Stimulated activated CD8-positive, alpha-beta memory T cell treated with anti-CD3 and anti-CD28 coated beads, Interleukin-7, amount 100 ng/mL, for 24 hours (primary cell): ENCODE data around the gene MCTP1.

Source experiments
- DNase-seq: peaks from one replicate; pipeline ENCODE4 v3.0.0-alpha.2; 2020; ENCODE audit warnings: low read depth

MCTP1 gene

DNA sequence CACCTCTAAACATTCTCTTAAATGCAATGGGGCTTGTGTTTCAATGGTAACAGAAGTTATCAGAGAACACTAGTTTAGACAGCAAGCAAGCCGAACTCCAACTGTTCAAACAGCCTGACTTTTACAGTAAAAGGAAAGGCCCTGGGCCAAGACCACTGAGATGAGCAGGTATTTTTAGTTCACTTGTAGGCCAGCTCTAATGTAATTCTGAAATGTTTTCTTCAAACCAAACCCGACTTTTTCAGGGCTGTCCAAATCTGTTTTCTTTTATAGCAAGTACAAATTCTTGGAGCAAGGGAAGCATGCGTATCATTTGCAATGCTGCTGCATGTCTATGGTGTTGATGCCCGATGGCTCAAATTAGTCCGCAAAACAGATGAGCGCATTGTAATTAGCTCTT lies 473.6 kb downstream of the MCTP1 start:
- no peak for DNase-seq

DNA sequence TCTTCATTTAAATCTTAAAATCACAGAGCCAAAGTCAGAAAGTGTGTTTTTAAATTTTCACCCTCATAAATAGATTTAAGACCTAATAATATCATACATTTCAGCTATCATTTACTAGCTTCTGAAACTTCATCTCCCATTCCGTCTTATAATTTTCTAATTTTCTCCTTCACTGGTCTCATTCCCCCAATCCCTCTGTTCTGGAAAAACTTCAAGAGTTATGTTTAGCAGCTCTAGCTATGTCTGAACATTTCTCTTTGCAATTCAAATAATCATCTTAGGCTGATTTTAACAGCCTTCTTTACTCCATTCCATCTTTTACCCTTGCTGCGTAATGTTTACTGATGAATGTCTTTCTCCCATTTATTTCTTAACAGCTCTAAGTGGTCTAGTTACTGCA lies 474.0 kb downstream of the MCTP1 start:
- DNase-seq: no peak

DNA sequence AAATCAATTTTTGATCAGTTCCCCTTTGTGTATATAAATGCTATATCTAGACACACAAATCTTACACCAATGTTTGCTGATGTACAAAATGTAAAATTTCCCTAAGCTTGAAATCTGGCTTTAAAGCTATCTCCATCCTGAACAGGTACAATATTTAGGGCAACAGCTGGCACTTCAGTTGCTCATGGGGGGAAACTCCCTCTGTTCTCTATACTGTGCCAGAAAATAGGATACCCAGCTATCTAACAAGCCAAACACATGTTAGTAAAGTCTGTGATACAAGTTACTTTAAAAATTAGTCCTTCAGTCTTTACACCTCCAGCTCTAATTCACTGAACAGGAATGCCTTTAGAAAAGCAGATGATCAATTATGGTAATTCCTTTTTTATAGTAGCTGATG lies 474.6 kb downstream of the MCTP1 start:
- no peak for DNase-seq

DNA sequence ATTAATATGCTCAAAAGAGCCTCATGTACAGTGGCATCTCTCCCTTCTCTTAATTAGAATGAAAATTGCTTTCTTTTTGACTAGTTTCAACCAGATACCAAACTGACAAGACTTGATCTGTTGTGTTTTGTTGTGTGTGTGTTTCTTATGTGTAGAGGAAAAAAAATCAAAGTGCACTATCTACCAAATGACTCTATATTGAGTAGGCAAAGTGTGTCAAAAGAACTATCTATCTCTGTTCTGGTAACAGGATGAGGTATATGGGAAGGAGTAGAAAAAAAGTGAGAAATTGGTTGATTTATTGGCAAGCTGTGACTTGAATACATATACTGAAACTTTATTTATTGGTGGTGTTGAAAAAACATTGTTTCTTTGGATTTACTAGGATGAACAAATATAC lies 476.4 kb downstream of the MCTP1 start:
- DNase-seq: no peak

DNA sequence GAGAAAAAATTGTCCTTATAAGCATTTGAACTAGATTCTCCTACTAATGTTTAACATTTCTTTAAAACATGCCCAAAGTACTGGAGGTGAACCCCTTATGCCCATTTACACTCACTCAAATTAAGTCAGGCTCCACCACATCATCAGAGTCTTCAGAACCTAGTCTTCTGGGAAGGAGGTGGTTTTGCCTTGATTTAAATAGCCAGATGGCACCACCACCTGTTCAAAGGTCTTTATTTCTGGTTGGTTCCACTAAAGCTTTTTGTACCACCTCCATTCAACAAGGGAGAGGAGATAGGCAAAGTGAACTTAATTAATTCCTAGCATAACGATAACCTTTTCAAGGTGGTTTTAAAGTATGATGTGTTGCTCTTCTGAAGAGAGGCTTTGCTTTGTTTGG lies 476.9 kb downstream of the MCTP1 start:
- no peak for DNase-seq

DNA sequence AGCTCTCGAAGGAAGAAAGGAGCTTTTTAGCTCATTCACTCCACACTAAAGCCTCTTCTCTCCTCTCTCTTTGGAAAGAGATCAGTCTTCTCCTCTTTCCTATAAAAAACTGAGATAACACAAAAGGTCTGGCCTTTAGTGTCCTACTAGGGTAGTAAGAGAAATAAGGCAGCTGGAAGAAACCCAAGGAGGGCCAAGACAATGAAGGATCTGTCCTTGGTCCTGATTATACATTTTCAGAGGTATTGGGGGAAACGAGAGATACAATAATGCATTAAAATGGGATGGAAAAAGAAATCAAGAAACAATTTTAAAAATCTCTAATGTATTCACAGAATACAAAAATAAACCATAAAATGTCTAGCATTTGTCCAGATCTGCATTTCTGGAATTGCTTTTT lies 482.4 kb downstream of the MCTP1 start:
- DNase-seq: no peak

DNA sequence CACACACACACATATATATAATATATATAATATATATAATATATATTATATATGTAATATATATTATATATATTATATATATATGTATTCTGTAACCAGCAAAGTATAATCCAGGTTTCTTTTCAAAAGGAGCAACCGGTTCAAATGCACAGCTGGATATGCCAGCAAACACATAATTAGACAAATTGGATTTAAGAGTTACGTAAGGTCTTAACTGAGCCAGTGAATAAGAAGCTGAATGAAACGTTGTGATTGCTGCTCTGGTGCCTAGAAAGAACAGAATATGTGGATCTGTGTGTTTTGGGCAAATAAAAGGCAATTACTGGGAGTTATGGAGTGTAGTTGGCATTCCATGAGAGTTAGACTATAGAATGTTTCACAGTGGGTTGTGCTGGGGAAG lies 488.3 kb downstream of the MCTP1 start:
- no peak for DNase-seq

DNA sequence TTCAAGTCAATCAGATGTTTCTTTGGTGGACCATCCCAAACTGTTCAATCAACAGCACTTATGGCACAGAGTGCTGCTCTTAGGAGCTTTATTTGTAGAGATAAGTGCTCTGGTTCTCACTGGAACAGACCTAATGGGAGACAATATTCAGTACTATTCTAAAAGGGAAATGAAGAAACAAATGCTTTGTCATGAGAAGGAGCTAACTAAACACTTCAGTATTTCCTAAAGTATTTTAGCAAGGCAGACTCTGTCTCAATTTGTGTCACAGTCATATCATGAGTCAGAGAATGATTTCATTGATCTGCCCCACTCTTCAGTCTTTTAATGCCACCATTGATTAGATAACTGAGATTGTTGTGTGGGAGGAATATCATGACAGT lies 491.1 kb downstream of the MCTP1 start:
- no peak for DNase-seq

DNA sequence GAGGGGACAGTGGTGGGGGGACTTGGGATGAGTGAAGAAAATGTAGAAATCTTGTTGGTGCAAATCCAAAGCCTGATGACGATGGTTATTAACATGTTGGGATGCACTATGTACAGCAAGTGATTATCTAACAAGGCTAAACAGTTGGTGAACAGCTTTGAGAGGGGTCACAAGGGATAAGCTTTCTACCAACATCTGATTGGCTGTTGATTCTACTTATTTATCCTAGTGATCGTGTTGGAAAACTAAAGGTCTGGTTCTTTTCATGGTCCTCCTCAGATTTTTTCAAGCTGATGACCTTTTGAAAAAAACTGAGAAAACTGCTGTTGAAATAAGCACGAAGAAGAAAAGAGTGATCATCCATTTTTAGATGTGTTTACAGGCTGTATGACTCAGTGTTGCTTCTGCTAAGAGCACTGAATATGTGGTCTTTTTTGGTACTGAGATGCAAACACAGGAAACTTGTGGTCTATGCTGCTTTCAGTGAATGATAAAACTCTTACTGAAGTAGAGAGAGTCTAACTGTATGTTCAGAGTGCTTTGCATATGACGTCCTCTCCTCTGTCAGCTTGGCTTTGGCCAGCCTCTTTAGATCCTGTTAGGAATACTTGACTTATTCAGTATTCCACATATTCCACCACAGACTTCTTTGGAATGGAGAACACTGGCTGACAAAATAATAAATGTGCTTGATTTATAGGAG lies 491.6 kb downstream of the MCTP1 start:
- no peak for DNase-seq

DNA sequence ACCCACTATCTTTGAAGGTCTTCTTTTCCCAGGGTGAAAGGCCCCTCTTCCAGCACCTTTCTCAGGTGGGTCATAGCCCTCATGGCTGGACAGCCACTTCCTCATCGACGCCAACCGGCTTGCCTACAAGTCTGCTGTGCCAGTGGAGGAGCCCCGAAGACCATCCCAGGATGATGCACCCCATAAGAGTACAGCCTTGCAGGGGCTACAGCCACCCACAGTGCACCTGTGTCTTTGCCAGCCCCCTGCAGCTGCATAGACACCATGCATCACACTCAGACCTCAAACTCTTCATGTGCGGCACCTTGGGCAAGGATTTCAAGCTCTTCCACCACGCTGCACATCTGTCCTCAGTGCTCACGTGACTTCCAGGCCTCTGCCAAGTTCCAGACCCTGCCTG lies 493.1 kb downstream of the MCTP1 start:
- DNase-seq: no peak

DNA sequence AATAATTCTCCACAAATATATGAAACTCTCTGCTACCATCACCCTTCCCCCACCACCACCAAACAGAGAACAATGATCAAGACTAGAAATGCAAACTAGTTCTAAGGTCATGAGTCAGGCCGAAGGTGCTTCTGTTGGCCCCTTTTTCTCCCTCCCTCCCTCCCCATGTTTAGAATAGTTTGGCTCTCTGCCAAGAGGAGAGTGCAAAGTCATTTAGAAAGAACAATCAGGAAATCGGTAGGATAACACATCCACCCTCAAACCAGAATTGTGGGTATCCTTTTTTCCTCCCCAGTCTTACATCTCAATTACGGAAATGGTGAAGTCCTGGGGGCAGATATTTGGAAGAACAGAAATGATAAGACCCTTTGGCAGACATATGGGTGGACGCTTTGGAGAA lies 496.4 kb downstream of the MCTP1 start:
- DNase-seq: no peak

DNA sequence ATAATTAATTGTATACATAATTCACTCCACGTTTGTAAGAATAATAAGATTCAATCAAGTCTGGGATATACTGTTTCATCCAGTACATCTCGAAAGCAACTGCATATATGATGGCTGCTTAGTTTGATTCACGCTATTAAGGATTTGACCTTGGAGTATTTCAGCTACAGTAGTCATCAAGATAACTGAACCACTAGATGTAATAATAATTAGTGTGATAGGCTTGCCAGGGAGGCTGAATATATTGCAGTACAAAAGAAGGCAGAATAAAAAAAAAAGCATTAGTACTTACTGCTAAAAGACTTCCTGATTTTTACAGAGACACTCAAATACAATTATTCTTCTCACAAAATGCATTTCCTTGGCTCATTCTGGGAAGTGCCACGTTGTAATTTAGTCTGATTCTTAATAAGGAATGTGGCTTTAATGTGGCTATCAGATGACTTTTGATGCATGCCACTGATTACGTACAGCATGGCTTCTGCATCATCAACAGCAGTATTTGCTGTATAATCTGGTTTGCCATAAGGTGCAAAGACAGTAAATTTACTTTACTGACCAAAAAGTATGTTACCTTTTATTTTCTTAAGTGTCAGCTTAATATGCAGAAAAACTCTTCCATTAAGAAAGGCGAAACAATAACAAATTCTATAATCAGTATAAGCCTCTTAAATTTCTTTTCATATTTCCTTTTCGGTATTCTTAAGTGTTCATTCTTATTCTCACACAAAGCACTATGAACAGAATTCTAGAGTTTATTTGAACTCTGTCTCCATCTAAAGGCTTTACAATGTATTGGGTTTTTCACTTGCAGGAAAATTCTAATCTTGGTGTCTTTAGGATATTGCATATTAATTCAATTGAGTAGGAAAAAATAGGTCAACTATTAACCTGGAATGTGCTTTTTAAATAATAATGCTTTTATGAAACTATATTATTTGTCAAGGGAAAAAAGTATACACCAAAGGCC lies 500.1 kb downstream of the MCTP1 start:
- DNase-seq: no peak

DNA sequence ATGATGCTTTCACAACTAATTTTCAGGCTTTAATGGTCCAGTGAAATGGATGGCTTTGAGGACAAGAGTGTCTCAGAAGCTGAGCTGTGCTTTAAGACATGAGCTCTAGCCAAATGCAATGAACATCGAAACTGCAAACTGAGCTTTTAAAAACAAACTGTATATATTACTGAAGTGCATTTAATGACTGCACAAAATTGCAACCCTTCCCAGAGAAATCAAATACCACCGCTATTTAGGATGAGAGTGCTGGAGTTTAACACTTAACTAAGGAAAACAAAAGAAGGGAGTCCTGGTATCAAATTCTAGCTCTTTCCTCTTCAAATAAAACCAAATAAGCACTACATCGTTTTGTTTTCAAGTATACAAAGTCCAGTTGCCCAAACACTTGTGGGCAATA lies 502.5 kb downstream of the MCTP1 start:
- DNase-seq: no peak

DNA sequence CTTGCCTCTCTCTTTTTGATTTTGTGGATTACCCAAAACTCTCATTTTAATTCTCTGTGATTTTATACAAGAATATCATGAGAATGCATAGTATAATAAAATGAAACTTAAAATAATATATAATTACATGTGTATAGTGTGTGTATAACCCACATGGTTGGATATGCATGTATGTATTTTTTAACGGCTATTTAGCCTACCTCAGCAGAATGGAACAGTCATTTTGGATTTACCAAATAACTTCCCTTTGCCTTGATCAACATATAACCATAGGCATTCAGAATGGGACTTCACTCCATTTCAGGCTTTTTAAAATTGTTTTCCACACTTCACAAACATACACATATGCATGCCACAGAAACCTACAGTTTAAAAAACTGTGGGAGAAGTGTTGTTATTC lies 505.2 kb downstream of the MCTP1 start:
- DNase-seq: no peak

DNA sequence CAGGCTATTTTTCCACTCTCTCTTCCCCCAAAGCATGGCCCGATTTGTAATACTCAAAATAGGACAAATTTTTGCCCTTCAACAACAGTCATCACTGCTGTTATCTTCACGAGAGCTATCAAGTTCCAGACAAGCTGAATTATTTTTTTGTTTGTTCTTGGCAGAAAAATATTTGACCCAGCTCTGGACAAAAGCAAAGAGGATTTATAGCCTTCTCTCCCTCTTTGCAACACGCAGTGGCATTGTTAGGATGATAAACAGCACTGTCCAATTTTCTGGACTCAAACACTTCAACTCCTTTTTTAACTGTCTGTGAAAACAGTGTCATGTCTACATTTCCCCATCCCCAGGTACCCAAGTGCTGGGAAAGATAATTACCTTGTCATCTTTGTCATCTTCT lies 506.2 kb downstream of the MCTP1 start:
- no peak for DNase-seq

DNA sequence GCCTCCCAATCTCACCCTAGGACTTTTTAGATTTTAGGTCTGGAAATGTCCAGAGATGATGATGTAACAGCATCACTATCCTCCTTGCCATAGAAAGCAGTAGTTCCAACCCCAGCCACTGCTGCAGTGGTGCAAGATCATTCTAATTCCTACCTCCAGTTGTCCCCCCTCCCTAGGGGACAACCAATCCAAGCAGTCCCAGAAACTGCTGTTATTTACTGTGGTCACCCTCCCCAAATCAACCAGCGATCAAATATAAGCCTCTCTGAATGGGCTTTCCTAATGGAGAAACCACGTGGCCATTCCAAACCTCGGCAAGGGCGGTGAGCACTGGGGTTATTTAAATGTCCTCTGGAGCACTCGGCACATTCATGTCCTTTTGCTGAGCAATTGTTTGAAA lies 506.6 kb downstream of the MCTP1 start:
- no peak for DNase-seq

DNA sequence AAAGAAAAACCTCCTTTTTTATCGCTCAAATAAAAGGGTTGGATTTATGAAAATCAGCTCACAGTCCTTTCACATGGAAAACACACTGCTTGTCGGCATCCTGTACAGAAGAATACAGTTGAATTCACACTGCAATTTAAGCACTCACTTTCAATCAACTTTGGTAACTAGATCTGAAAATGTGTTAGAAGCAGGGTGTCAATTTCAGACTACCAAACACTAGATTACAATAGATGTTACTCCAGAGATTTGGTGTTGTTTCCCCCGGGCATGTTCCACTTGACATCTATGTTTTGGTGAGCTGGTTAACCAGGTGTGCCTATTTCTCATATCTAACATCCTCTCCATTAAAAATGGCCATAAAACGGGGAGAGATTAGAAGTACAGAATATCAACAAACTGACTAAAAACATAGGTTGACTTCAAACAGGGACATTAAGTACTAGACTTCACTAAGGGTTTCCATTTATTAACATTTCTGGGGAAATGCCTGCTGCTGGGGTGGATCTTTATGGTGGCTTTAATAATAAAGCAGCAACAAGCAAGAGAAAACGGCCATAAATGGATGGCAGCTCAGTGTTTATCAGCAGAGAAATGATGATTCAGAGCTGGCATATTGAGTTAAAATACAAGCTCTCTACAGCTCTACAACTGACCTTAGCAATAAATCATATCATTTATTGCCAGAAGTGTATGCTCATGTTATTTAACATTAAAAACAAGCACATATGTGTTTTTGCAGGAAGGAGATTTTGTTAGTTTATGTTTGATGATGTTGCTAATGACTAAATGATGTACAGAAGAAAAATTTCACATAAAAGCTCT lies 507.6 kb downstream of the MCTP1 start:
- DNase-seq: no peak

DNA sequence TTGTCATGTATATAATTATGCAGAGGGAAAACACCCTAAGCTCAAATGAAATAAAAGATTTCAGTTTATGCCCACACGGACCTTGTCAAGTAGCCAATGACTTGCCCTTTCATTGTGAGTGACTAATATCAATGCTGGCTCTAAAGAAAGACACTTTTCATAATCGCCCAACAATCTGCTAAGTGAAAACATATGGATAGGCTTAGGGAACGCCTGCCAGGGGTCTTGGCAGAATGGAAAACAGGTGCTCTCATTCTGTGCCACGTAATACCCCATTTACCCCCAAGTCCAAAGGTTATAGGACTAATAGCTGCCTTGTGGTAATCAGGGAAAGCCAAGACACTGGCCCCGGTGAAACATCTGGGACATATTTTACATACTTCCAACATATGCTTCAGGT lies 508.7 kb downstream of the MCTP1 start:
- no peak for DNase-seq

DNA sequence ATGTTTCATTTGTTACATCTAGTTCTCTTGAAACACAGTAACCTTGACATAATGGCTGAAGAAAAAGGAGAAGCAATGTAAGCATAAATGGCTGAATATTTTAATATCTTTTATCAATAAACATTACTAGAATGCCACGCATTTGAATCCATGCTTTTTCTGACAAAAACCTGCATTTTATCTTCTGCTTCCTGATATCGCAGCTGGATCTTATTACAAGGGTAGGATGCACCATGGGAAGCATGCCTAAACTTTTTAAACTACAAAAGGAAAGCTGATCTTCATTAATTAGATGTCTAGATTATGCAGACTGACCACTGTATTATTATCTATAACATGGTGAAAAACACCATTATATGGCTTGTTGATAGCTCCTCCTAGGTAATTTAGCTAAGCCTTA lies 509.8 kb downstream of the MCTP1 start:
- no peak for DNase-seq

DNA sequence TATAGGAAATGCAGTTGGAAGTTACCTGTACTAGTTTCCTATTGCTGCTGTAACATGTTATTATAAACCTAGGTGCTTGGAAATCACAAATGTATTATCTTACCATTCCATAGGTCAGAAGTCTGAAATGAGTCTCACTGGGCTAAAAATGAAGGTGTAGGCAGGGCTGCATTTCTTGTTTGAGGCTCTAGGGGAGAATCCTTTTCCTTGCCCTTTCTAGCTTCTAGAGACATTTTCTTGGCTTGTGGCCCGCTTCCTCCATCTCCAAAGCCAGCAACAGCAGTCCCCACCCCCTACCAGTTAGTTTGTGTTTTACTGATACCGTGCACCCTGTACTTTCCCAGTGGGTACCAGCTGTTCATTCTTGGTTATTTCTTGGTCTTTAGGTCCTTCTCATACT lies 513.2 kb downstream of the MCTP1 start:
- DNase-seq: no peak

DNA sequence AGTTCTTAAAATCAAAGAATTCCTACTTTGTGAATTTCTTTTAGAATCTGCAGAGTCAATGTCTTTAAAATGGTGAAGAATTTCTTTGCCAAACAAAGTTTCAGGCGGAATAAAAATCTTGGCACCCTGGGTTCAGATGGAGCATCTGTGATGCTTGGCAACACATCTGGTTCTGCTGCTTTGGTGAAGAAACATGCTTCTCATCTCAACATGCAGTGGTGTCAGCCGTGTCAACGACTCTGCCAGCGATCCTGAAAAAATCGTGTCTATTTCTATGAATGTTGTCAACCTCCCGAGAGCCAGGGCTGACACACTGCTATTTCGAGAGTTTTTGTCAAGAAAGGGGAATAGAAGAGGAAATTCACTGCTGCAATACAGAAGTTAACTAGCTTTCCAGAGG lies 514.9 kb downstream of the MCTP1 start:
- no peak for DNase-seq

DNA sequence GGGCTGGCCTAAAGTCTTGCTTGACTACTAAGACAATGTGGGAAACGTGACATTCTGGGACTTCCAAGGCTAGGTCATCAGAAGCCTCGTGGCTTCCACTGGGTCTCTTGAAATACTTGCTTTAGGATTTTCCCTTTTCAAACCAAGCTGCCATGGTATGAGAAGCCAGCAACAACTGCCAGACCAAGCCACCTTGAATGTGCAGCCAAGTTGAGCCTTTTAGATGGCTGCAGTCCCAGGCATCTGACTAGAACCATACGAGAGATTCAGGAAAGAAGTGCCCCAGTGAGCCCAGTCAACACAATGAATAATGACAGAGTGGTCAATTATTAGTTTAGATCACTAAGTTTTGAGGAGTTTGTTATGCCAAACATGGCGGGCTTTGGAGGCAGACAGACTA lies 523.1 kb downstream of the MCTP1 start:
- no peak for DNase-seq

DNA sequence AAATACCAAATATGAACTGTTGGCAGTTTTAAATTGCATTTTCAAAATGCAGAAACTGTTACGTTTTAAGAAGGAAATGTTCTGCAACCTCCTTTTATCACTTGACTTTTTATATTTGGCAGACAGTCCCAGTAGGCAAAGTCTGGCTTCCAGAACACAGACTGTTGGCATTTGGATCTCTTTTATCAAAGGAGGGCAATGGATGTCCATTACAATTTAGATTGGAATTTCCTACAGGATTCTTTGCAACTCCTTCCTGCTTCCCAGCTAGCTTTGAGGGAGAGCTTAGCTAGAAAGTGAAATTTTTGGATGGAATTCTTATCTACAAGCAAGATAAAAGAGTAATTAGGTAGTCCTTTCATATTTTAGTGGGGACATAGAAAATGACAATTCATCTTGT lies 523.8 kb downstream of the MCTP1 start:
- no peak for DNase-seq
